Measurements from ENCODE around the gene WDFY2. TPM values are rescaled to one million over a fixed set of nuclear protein-coding genes. Genes with fewer than 3 reads are reported as not detected.

Gene WDFY2
- total and polyA plus RNA-seq, 9 donors: 5.4 to 17.9 (median 12.6) TPM

- intact Hi-C loops (cut with DNase I): no loop called here
- Histone ChIP-seq H3K4me1 (ENCODE audit: insufficient read depth) (peaks cover 5% of the 10 kb centered on the region), H3K27me3 (no peaks in the 10 kb centered on the region), H3K36me3 (no peaks in the 10 kb centered on the region), H3K27ac (no peak overlapping the region), H3K9me3 (no peaks in the 10 kb centered on the region), H3K4me3 (no peak overlapping the region)
- WGBS, 3 donors: 87 to 92% (median 92%) methylated on average over 2 of the region's 2 CpGs
- DNase-seq: no peak
- TF ChIP-seq EP300 (IDR thresholded peaks at IDR 0.05): no peak
- no peak for TF ChIP-seq POLR2A (IDR thresholded peaks at IDR 0.05)
- TF ChIP-seq CTCF (IDR thresholded peaks at IDR 0.05): no peak
Observed at GRCh38 chr13:51630288-51630615, 46.0 kb downstream of the WDFY2 start.

- no peak overlapping the region for H3K27ac ChIP-seq
- peaks cover 7% of the 10 kb centered on the region for H3K4me1 ChIP-seq (ENCODE audit: insufficient read depth)
- WGBS, 3 donors: 74 to 79% (median 75%) methylated on average over 3 of the region's 3 CpGs
Observed at GRCh38 chr13:51632591-51633362, 48.5 kb downstream of the WDFY2 start.

GRCh38 chr13:51635137-51635878 lies 51.0 kb downstream of the WDFY2 start:
- Histone ChIP-seq H3K36me3 (no peaks in the 10 kb centered on the region), H3K4me3 (no peak overlapping the region), H3K9me3 (no peaks in the 10 kb centered on the region), H3K27ac (no peak overlapping the region), H3K4me1 (ENCODE audit: insufficient read depth) (peaks cover 10% of the 10 kb centered on the region), H3K27me3 (no peaks in the 10 kb centered on the region)
- DNase-seq: no peak
- WGBS, 3 donors: 89 to 92% (median 92%) methylated on average over 12 of the region's 12 CpGs
- TF ChIP-seq EP300 (IDR thresholded peaks at IDR 0.05) (no peak), CTCF (IDR thresholded peaks at IDR 0.05) (no peak), POLR2A (IDR thresholded peaks at IDR 0.05) (no peak)
- intact Hi-C loops (cut with DNase I): no loop called here

More at GRCh38 chr13:51632591-51633362, 48.5 kb downstream of the WDFY2 start:
- Histone ChIP-seq H3K36me3 (no peaks in the 10 kb centered on the region), H3K4me3 (no peak overlapping the region), H3K9me3 (no peaks in the 10 kb centered on the region), H3K27me3 (no peaks in the 10 kb centered on the region)
- intact Hi-C loops (cut with DNase I): no loop called here
- DNase-seq: no peak
- TF ChIP-seq POLR2A (IDR thresholded peaks at IDR 0.05) (no peak), CTCF (IDR thresholded peaks at IDR 0.05) (no peak), EP300 (IDR thresholded peaks at IDR 0.05) (no peak)

- TF ChIP-seq CTCF (IDR thresholded peaks at IDR 0.05): no peak
- no peak for TF ChIP-seq POLR2A (IDR thresholded peaks at IDR 0.05)
- no peak for TF ChIP-seq EP300 (IDR thresholded peaks at IDR 0.05)
- 31 to 52% (median 40%) methylated on average over 7 of the region's 7 CpGs for WGBS, 3 donors
- no peaks in the 10 kb centered on the region for H3K9me3 ChIP-seq
- intact Hi-C loops (cut with DNase I): no loop called here
- no peak overlapping the region for H3K4me3 ChIP-seq
- peaks cover 10% of the 10 kb centered on the region for H3K4me1 ChIP-seq (ENCODE audit: insufficient read depth)
- no peak overlapping the region for H3K27ac ChIP-seq
- no peaks in the 10 kb centered on the region for H3K36me3 ChIP-seq
- no peak for DNase-seq
- H3K27me3 ChIP-seq: no peaks in the 10 kb centered on the region
Observed at GRCh38 chr13:51636349-51636890, 52.2 kb downstream of the WDFY2 start.
